Naive thymus-derived CD4-positive, alpha-beta T cell (primary cell): ENCODE results near the gene ANKRD9. TPM values are rescaled to one million over a fixed set of nuclear protein-coding genes. Genes with fewer than 3 reads are reported as not detected.
"Not testable (repeated sequence)": the region's sequence is repeated elsewhere in the genome, so short reads cannot be mapped to it uniquely, and the experiment has no call there.

Source experiments
- ATAC-seq: fragments of 150-1000 bp; cut with Tn5 transposase; 2 replicates; pipeline ENCODE4 v1.10.0; 2021; ENCODE audit warnings: mild to moderate bottlenecking, moderate library complexity
- CTCF ChIA-PET: fragments of 350-600 bp; sonication (Branson Sonifier 250); formaldehyde crosslinking; loops from one replicate; lab custom pipeline; 2021; ENCODE audit warnings: antibody characterized with exemption; lab: Charles Lee
- POLR2A ChIA-PET: fragments of 350-600 bp; sonication (Branson Sonifier 250); formaldehyde crosslinking; loops from one replicate; lab custom pipeline; 2021; ENCODE audit warnings: antibody characterized with exemption, inconsistent platforms; lab: Charles Lee
- DNase-seq, 9 donors: peaks; one replicate each; pipeline versions ENCODE4 v3.0.0 to v3.0.0-alpha.2; 2020 to 2022; ENCODE audit warnings: mixed read lengths in 1 of 9
- H3K27ac ChIP-seq: one replicate; pipeline ENCODE4 v1.7.0; 2013; ENCODE audit warnings: mild to moderate bottlenecking, low read depth, low read length, moderate library complexity
- H3K27me3 ChIP-seq, 2 donors: one replicate each; pipeline ENCODE4 v1.7.0; 2013; ENCODE audit warnings: low read length in 2 of 2, mild to moderate bottlenecking in 2 of 2, moderate library complexity in 2 of 2; ENCODE audit not compliant: control insufficient read depth in 2 of 2, insufficient read depth in 2 of 2
- H3K36me3 ChIP-seq, 3 experiments: 1 replicate in 2 of 3; 2 replicates in 1 of 3; pipeline ENCODE4 v1.7.0; 2013; ENCODE audit warnings: low read length in 3 of 3, mild to moderate bottlenecking in 3 of 3, moderate library complexity in 1 of 3; ENCODE audit not compliant: insufficient read depth in 3 of 3, control insufficient read depth in 2 of 3
- H3K4me1 ChIP-seq, 2 donors: one replicate each; pipeline ENCODE4 v1.7.0; 2013; ENCODE audit warnings: low read length in 2 of 2, mild to moderate bottlenecking in 2 of 2, moderate library complexity in 1 of 2; ENCODE audit not compliant: control insufficient read depth in 2 of 2, insufficient read depth in 2 of 2
- H3K4me3 ChIP-seq: 2 replicates; pipeline ENCODE4 v1.7.0; 2013; ENCODE audit warnings: mild to moderate bottlenecking, low read length
- H3K9me3 ChIP-seq, 3 experiments: 1 replicate in 2 of 3; 2 replicates in 1 of 3; pipeline ENCODE4 v1.7.0; 2013; ENCODE audit warnings: low read length in 3 of 3; ENCODE audit not compliant: control insufficient read depth in 2 of 3
- H3K27ac Mint-ChIP-seq, 9 donors: one replicate each; pipeline ENCODE4 v1.8.0; 2020 to 2022; ENCODE audit warnings: mixed read lengths in 9 of 9, mild to moderate bottlenecking in 8 of 9, moderate library complexity in 5 of 9, inconsistent platforms in 2 of 9
- H3K27me3 Mint-ChIP-seq, 5 donors: one replicate each; pipeline ENCODE4 v1.8.0; 2021 to 2022; ENCODE audit warnings: mixed read lengths in 5 of 5, mild to moderate bottlenecking in 1 of 5
- H3K36me3 Mint-ChIP-seq, 5 donors: one replicate each; pipeline ENCODE4 v1.8.0; 2020 to 2022; ENCODE audit warnings: mixed read lengths in 5 of 5, mild to moderate bottlenecking in 3 of 5, inconsistent platforms in 1 of 5
- H3K4me1 Mint-ChIP-seq, 7 donors: one replicate each; pipeline ENCODE4 v1.8.0; 2020 to 2022; ENCODE audit warnings: mixed read lengths in 7 of 7, mild to moderate bottlenecking in 3 of 7, inconsistent platforms in 1 of 7
- H3K4me3 Mint-ChIP-seq, 10 donors: one replicate each; pipeline ENCODE4 v1.8.0; 2020 to 2022; ENCODE audit warnings: mild to moderate bottlenecking in 10 of 10, mixed read lengths in 10 of 10, moderate library complexity in 6 of 10, inconsistent platforms in 2 of 10
- H3K9me3 Mint-ChIP-seq, 11 donors: one replicate each; pipeline ENCODE4 v1.8.0; 2020 to 2022; ENCODE audit warnings: mixed read lengths in 11 of 11, mild to moderate bottlenecking in 4 of 11, inconsistent platforms in 1 of 11, moderate library complexity in 1 of 11
- intact Hi-C, 2 donors: fragments of 100-400 bp; cut with micrococcal nuclease; formaldehyde crosslinking; loops; one replicate each; pipeline ENCODE4 v1.15.1; 2023
- polyA plus RNA-seq, 2 donors: library from polyadenylated mRNA; unstranded; fragments of 300-500 nt; fragmentation: Illumina TruSeq; gene quantifications; one replicate each; pipeline ENCODE4 v1.2.3, GENCODE V29; 2021
- total RNA-seq, 6 experiments: library from RNA in 5 of 6; stranded (reverse) in 5 of 6; gene quantifications; 1 replicate in 5 of 6; 2 replicates in 1 of 6; pipeline ENCODE4 v1.2.3 and lab custom pipeline; 2021 to 2026

The ANKRD9 gene
- total and polyA plus RNA-seq, 7 experiments from 2014 or later = 0.26 to 8.1 (median 1.4) TPM

GRCh38 chr14:102551995-102552705 lies 42.6 kb upstream of the ANKRD9 start:
- Mint-ChIP-seq H3K36me3 (peaks cover 0 to 6% (median 0%) of the 10 kb centered on the region in 5 donors), H3K9me3 (peaks cover 0 to 6% (median 0%) of the 10 kb centered on the region in 11 donors), H3K27ac (no peak overlapping the region), H3K4me3 (no peak overlapping the region), H3K27me3 (peaks cover under 1 to 22% (median 12%) of the 10 kb centered on the region in 5 donors), H3K4me1 (peaks cover 0 to 4% (median 0%) of the 10 kb centered on the region in 7 donors)
- ChIA-PET POLR2A (no interaction called here), CTCF (no interaction called here)
- Histone ChIP-seq H3K27ac (no peak overlapping the region), H3K4me1 (peaks cover 0 to 7% of the 10 kb centered on the region in 2 donors), H3K36me3 (peaks cover 0 to 4% (median 0%) of the 10 kb centered on the region in 3 experiments), H3K27me3 (peaks cover 0 to under 1% of the 10 kb centered on the region in 2 donors), H3K9me3 (no peaks in the 10 kb centered on the region), H3K4me3 (no peak overlapping the region)
- ATAC-seq (no peak), DNase-seq (no peak)
- intact Hi-C loops = no loop called here

GRCh38 chr14:102550927-102551401 lies 41.4 kb upstream of the ANKRD9 start:
- DNase-seq, H3K4me3 Mint-ChIP-seq, H3K4me3 ChIP-seq, POLR2A ChIA-PET, H3K27me3 ChIP-seq, ATAC-seq, intact Hi-C loops, H3K9me3 Mint-ChIP-seq, H3K4me1 ChIP-seq, H3K36me3 ChIP-seq, H3K36me3 Mint-ChIP-seq, H3K27ac ChIP-seq, H3K4me1 Mint-ChIP-seq, CTCF ChIA-PET, H3K9me3 ChIP-seq: not testable (repeated sequence)
- Mint-ChIP-seq H3K27me3 (peaks cover 6 to 34% (median 20%) of the 10 kb centered on the region in 5 donors), H3K27ac (peak overlapping the region in 1 of 9 donors; percentile 41)

GRCh38 chr14:102548616-102549240 lies 39.2 kb upstream of the ANKRD9 start:
- CTCF ChIA-PET = no interaction called here
- H3K27me3 Mint-ChIP-seq = peaks cover 19 to 50% (median 34%) of the 10 kb centered on the region in 5 donors

GRCh38 chr14:102545461-102546265 lies 36.1 kb upstream of the ANKRD9 start:
- DNase-seq = no peak
- Histone ChIP-seq H3K4me3 (no peak overlapping the region), H3K27me3 (peaks cover 0 to 13% of the 10 kb centered on the region in 2 donors), H3K27ac (no peak overlapping the region), H3K4me1 (no peaks in the 10 kb centered on the region), H3K9me3 (no peaks in the 10 kb centered on the region), H3K36me3 (no peaks in the 10 kb centered on the region)
- peaks cover 23 to 59% (median 34%) of the 10 kb centered on the region in 5 donors for H3K27me3 Mint-ChIP-seq
- H3K27ac Mint-ChIP-seq = peak overlapping the region in 1 of 9 donors; percentile 43
- intact Hi-C loops = no loop called here
- H3K36me3 Mint-ChIP-seq = peaks cover 0 to 6% (median 0%) of the 10 kb centered on the region in 5 donors
- ATAC-seq = no peak
- peaks cover 0 to 8% (median 0%) of the 10 kb centered on the region in 7 donors for H3K4me1 Mint-ChIP-seq
- CTCF ChIA-PET = no interaction called here
- POLR2A ChIA-PET = no interaction called here
- H3K9me3 Mint-ChIP-seq = peaks cover 0 to 6% (median 0%) of the 10 kb centered on the region in 11 donors
- peak overlapping the region in 9 of 10 donors; percentile 49 to 75 (median 61) for H3K4me3 Mint-ChIP-seq

More at GRCh38 chr14:102548616-102549240, 39.2 kb upstream of the ANKRD9 start:
- Histone ChIP-seq H3K4me3 (no peak overlapping the region), H3K36me3 (no peaks in the 10 kb centered on the region), H3K9me3 (no peaks in the 10 kb centered on the region), H3K4me1 (no peaks in the 10 kb centered on the region), H3K27me3 (peaks cover 0 to 13% of the 10 kb centered on the region in 2 donors), H3K27ac (no peak overlapping the region)
- no peak for ATAC-seq
- H3K36me3 Mint-ChIP-seq = peaks cover 0 to 6% (median 0%) of the 10 kb centered on the region in 5 donors
- H3K4me3 Mint-ChIP-seq = no peak overlapping the region
- H3K27ac Mint-ChIP-seq = no peak overlapping the region
- no peak for DNase-seq
- POLR2A ChIA-PET = no interaction called here
- H3K9me3 Mint-ChIP-seq = peaks cover 0 to 6% (median 0%) of the 10 kb centered on the region in 11 donors
- intact Hi-C loops = no loop called here
- peaks cover 0 to 8% (median 0%) of the 10 kb centered on the region in 7 donors for H3K4me1 Mint-ChIP-seq

DNA sequence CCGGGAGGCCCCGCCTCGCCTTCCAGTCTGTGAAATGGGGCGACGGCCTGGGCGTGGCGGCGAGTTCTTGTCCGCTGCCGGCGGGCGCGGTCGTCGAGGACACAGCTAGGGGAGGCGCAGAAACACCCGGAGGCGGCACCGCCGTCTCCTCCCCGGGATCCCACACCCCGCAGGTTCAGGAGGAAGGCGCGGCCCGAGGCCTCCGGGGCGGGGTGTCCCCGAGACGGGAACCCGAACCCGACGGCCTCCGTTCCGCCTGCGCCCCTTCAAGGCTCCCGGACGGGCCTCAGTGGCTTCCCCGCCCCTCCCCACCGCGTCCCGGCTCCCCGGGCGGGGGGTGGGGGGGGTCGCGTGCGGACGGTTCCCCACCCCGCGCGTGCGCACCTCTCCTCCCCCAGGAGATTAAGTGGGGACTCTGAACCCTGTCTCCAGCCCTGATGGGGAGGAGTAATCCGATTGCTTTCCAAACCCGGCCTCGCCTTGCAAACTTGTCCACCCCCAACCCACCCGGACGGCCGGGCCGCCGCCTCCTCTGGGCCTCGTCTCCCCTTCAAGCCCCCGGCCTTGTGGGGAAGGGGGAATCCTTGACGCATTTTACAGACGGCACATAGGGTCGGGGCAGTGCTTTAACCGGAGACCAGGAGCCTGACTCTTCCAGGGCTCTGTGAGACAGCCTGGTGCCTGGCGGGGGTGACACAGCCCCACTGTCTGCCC lies 35.3 kb upstream of the ANKRD9 start:
- Histone ChIP-seq H3K4me1 (no peaks in the 10 kb centered on the region), H3K9me3 (no peaks in the 10 kb centered on the region), H3K36me3 (no peaks in the 10 kb centered on the region), H3K27me3 (peaks cover 0 to 13% of the 10 kb centered on the region in 2 donors), H3K27ac (no peak overlapping the region), H3K4me3 (no peak overlapping the region)
- POLR2A ChIA-PET = interaction anchor here (0.6 kb wide), 1 partner anchor 10 kb away, joined by 5 read pairs; no protein-coding TSS in a partner anchor
- CTCF ChIA-PET = no interaction called here
- DNase-seq (peak in 4 of 9 donors; percentile 10 to 43 (median 15)), ATAC-seq (peak; percentile 63)
- intact Hi-C loops = no loop called here
- Mint-ChIP-seq H3K4me1 (peaks cover 0 to 8% (median 0%) of the 10 kb centered on the region in 7 donors), H3K4me3 (peak overlapping the region in 9 of 10 donors; percentile 49 to 75 (median 61)), H3K27ac (peak overlapping the region in 1 of 9 donors; percentile 43), H3K36me3 (peaks cover 0 to 6% (median 0%) of the 10 kb centered on the region in 5 donors), H3K9me3 (peaks cover 0 to 6% (median 0%) of the 10 kb centered on the region in 11 donors), H3K27me3 (peaks cover 23 to 55% (median 34%) of the 10 kb centered on the region in 5 donors)
